Fibroblast of mammary gland (primary cell): ENCODE measurements around the gene RNASE4.

Experiments
- DNase-seq: peaks from one replicate; pipeline ENCODE4 v3.0.0-alpha.2; 2010; ENCODE audit warnings: low read depth
- H3K4me3 ChIP-seq: 2 replicates; pipeline ENCODE4 v1.5.1; 2011; ENCODE audit warnings: low read depth, mild to moderate bottlenecking, low read length, moderate library complexity; ENCODE audit not compliant: control insufficient read depth
- CTCF ChIP-seq: conservative IDR thresholded peaks from 2 replicates; pipeline ENCODE4 v1.5.1; 2011; ENCODE audit warnings: low read depth, low read length, inconsistent platforms; ENCODE audit not compliant: control insufficient read depth, insufficient read depth

RNASE4 gene

GRCh38 chr14:20675669-20676068, 8.7 kb upstream of the RNASE4 start:
- no peak for TF ChIP-seq CTCF
- DNase-seq: no peak
- no peak overlapping the region for H3K4me3 ChIP-seq

- no peak overlapping the region for H3K4me3 ChIP-seq
- DNase-seq: no peak
- TF ChIP-seq CTCF: no peak
Observed at GRCh38 chr14:20676072-20676471, 8.3 kb upstream of the RNASE4 start.

- peak; percentile 66 for DNase-seq
- no peak overlapping the region for H3K4me3 ChIP-seq
- no peak for TF ChIP-seq CTCF
Observed at GRCh38 chr14:20679907-20680306, 4.5 kb upstream of the RNASE4 start.

- H3K4me3 ChIP-seq: peak overlapping the region; percentile 66
- no peak for TF ChIP-seq CTCF
- DNase-seq: no peak
Observed at GRCh38 chr14:20680363-20680762, 4.0 kb upstream of the RNASE4 start.

- TF ChIP-seq CTCF: no peak
- DNase-seq: no peak
- H3K4me3 ChIP-seq: peak overlapping the region; percentile 66
Observed at GRCh38 chr14:20680843-20681347, 3.5 kb upstream of the RNASE4 start.

- TF ChIP-seq CTCF: no peak
- peak overlapping the region; percentile 88 for H3K4me3 ChIP-seq
- DNase-seq: peak; percentile 90
Observed at GRCh38 chr14:20681348-20682126, 2.8 kb upstream of the RNASE4 start.
